ENCODE results near the gene WFIKKN1.

The WFIKKN1 gene

GRCh38 chr16:648781-649589 is 18.2 kb downstream of the WFIKKN1 start, which contains the start of gene WDR90:
TSS of gene WDR90 (plus strand) at chr16:649365. CDS start at chr16:649417, 52 bp downstream.
- peak; percentile 69 for DNase-seq (ENCODE audit: low read depth)
- TF ChIP-seq, protein P1, sequence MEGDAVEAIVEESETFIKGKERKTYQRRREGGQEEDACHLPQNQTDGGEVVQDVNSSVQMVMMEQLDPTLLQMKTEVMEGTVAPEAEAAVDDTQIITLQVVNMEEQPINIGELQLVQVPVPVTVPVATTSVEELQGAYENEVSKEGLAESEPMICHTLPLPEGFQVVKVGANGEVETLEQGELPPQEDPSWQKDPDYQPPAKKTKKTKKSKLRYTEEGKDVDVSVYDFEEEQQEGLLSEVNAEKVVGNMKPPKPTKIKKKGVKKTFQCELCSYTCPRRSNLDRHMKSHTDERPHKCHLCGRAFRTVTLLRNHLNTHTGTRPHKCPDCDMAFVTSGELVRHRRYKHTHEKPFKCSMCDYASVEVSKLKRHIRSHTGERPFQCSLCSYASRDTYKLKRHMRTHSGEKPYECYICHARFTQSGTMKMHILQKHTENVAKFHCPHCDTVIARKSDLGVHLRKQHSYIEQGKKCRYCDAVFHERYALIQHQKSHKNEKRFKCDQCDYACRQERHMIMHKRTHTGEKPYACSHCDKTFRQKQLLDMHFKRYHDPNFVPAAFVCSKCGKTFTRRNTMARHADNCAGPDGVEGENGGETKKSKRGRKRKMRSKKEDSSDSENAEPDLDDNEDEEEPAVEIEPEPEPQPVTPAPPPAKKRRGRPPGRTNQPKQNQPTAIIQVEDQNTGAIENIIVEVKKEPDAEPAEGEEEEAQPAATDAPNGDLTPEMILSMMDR (IDR thresholded peaks at IDR 0.05; ENCODE audit: low read depth, low read length, missing control alignments), result no peak

DNA sequence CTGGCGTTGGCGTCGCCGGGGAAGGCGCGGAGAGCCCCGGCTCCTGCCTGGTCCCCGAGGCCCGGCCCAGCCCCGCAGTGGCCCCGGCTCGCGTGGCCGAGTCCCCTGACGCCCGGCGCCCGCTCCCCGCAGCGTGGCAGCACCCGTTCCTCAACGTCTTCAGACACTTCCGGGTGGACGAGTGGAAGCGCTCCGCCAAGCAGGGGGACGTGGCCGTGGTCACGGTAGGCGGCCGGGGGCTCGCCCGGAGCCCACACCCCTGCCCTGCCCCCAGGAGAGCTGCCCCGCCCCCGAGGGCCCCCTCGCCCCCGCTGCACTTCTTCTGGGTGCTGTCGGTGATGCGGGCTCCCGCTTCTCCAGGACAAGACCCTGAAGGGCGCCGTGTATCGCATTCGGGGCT is 18.8 kb downstream of the WFIKKN1 start:
- DNase-seq (ENCODE audit: low read depth), result no peak
- peak overlapping the region; percentile 86 for H3K4me3 ChIP-seq (ENCODE audit: low read depth, low read length)
- TF ChIP-seq, protein P1 (IDR thresholded peaks at IDR 0.05; ENCODE audit: low read depth, low read length, missing control alignments), result no peak

More at GRCh38 chr16:648781-649589, 18.2 kb downstream of the WFIKKN1 start, which contains the start of gene WDR90:
- H3K4me3 ChIP-seq (ENCODE audit: low read depth, low read length), result peak within 1 kb of the TSS; percentile 86

DNA sequence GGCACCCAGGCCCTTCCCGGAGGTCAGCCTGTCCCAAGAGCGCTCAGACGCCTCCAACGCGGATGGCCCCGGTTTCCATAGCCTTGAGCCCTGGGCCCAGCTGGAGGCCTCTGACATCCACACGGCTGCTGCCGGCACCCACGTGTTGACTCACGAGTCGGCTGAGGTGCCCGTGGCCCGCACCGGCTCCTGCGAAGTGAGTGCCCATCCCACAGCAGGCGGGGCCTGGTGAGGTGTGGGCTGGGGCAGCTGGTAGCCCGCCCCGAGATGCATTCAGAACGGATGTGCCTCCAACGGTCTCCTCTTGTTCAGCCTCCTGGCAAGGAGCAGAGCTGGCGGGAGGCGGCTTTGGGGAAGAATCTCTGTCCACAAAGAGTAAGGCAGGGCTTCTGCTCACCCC is 21.1 kb downstream of the WFIKKN1 start:
- TF ChIP-seq, protein P1 (IDR thresholded peaks at IDR 0.05; ENCODE audit: low read depth, low read length, missing control alignments), result no peak
- no peak overlapping the region for H3K4me3 ChIP-seq (ENCODE audit: low read depth, low read length)
- DNase-seq (ENCODE audit: low read depth), result no peak

GRCh38 chr16:652454-653305 is 21.9 kb downstream of the WFIKKN1 start:
- H3K4me3 ChIP-seq (ENCODE audit: low read depth, low read length), result no peak overlapping the region
- DNase-seq (ENCODE audit: low read depth), result no peak
- TF ChIP-seq, protein P1 (IDR thresholded peaks at IDR 0.05; ENCODE audit: low read depth, low read length, missing control alignments), result no peak

DNA sequence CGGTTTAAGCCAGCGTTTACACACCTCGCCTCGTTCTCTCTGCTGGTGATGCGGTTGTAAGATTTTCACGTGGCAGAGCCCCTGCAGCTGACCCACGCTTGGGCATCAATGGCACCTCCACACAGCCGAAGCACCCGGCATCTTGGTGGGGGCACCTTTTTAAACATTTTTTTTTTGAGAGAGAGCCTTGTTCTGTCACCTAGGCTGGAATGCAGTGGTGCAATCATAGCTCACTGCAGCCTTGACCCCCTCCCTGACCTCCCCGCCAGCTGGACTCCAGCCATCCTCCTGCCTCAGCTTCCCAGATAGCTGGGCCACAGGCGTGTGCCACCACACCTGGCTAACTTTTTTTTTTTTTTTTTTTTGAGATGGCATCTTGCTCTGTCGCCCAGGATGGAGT is 23.2 kb downstream of the WFIKKN1 start:
- DNase-seq (ENCODE audit: low read depth), result no peak
- TF ChIP-seq, protein P1 (IDR thresholded peaks at IDR 0.05; ENCODE audit: low read depth, low read length, missing control alignments), result no peak
- no peak overlapping the region for H3K4me3 ChIP-seq (ENCODE audit: low read depth, low read length)

DNA sequence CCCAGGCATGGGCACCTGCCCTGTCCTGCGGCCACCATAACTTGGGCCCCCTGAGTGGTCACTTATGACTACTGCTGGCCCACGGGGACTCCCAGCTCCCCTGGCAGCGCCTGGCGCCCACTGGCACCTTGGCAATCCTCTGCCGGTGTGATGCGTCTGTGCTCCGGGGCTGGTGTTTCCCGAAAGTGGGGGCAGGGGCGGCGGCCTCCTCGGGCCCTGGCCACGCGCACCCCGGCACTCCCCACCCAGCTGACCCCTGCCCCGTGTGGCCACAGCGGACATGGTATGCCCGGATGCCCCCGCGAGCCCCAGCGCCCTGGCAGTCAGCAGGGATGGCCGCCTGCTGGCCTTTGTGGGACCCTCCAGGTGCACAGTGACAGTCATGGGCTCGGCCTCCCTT is 26.7 kb downstream of the WFIKKN1 start:
- TF ChIP-seq, protein P1 (IDR thresholded peaks at IDR 0.05; ENCODE audit: low read depth, low read length, missing control alignments), result no peak
- DNase-seq (ENCODE audit: low read depth), result no peak

More for the DNA sequence above, 26.7 kb downstream of the WFIKKN1 start:
- no peak overlapping the region for H3K4me3 ChIP-seq (ENCODE audit: low read depth, low read length)
